PC-9 (cell line): ENCODE results near the gene PRKCH.

Experiments used
- CTCF ChIP-seq: fragments of 200-600 bp; sonication (generic); conservative IDR thresholded peaks from 2 replicates; pipeline ENCODE4 v1.6.1; 2017; ENCODE audit warnings: mixed run types, antibody characterized with exemption, mild to moderate bottlenecking, moderate library complexity
- EZH2 ChIP-seq: fragments of 200-600 bp; sonication (generic); IDR thresholded peaks from 2 replicates; pipeline ENCODE4 v1.8.0; 2017; ENCODE audit warnings: antibody characterized with exemption, low read depth

- TF ChIP-seq CTCF (no peak), EZH2 (no peak)
These were observed 116.7 kb downstream of the PRKCH start for GRCh38 chr14:61438036-61438435.
